ENCODE measurements around the gene INKA2. TPM values are rescaled to one million over a fixed set of nuclear protein-coding genes. Genes with fewer than 3 reads are reported as not detected.

INKA2 gene
- total and polyA plus RNA-seq, 2 of the 4 experiments (the other 2 are of a cell fraction): 2.2 to 2.6 TPM

DNA sequence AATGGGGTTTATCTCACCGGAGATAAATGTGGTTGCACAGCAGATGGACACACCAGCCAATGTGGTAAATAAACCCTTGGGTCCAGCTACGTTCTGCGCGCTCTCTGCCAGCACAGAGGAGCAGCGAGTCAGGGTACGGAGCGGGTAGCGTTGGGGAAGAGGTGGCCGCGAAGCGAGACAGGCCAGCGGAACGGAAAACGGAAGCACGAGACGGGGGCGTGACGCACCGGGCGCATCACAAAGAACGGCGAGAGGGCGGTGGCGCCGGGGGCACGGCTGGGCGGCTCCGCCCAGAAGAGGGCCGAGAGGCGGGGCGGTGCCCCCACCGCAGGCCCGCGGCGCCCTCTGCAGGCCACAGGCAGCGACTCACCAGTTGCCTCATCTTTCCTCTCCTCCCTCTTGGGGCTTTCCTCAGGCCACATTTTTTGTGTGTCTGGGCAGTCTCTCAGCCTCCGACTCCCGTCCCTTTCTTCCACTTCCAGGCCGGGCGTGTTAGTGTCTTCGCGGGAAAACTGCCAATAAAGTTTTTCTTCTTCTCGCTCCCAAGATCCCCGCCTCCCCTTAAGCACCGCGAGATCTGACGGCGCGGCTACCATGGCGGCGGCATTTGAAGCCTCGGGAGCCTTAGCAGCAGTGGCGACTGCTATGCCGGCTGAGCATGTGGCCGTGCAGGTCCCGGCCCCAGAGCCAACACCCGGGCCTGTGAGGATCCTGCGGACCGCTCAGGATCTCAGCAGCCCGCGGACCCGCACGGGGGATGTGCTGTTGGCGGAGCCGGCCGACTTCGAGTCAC is 16.3 kb upstream of the INKA2 start, which contains the start of gene DDX20 (continued):
- TF ChIP-seq RCOR1 (IDR thresholded peaks at IDR 0.05; ENCODE audit: insufficient replicate concordance, low read length): peak; percentile 92
- TF ChIP-seq FOS (IDR thresholded peaks at IDR 0.05; ENCODE audit: low read depth, low read length): no peak
- TF ChIP-seq RAD21 (IDR thresholded peaks at IDR 0.05; ENCODE audit: low read length): peak; percentile 86

DNA sequence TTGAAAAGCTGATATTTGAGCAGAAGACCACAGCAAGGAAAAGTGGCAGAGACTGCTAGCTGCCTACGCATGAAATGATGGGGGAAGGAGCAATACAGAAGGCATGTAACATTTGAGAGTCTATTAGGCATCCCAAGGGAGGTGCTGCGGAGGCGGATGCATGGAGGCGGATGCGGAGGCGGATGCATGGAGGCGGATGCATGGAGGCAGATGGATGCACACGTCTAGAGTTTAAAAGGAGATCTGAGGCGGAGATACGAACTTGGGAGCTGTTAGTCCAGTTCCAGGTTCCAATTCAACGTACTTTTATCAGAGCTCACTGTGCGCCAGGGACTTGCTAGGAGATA is 15.8 kb upstream of the INKA2 start:
- Histone ChIP-seq H2AK9ac (replicated peaks; ENCODE audit: low read depth, low read length, poor library complexity) (peak overlapping the region; percentile 95), H3K9ac (ENCODE audit: low read depth, low read length) (peak overlapping the region; percentile 95), H4K20me1 (ENCODE audit: insufficient read depth, low read length) (no peaks in the 10 kb centered on the region), H3K4me2 (ENCODE audit: low read depth, low read length) (peak overlapping the region; percentile 88), H3K4ac (ENCODE audit: low read depth, low read length) (peak overlapping the region; percentile 97), H3K23ac (ENCODE audit: low read depth, low read length) (peak overlapping the region; percentile 97), H3K56ac (ENCODE audit: extremely low read depth, insufficient read depth, low read length) (peak overlapping the region; percentile 97), H3K36me3 (ENCODE audit: control insufficient read depth, insufficient read depth, low read length) (no peaks in the 10 kb centered on the region), H3K27ac (ENCODE audit: insufficient read depth, low read length) (peak overlapping the region; percentile 94), H3K9me3 (ENCODE audit: control insufficient read depth, insufficient read depth, low read length) (no peaks in the 10 kb centered on the region), H2BK15ac (ENCODE audit: low read depth, low read length) (peak overlapping the region; percentile 46; the same call in 1 of the 3 replicates), H3K79me1 (ENCODE audit: low read depth in 1 of 2, low read length in 2 of 2) (peaks cover 7 to 26% of the 10 kb centered on the region in 2 experiments; a peak in 2 of 4 replicates), H2AFZ (replicated peaks; ENCODE audit: low read length, poor library complexity) (peak overlapping the region; percentile 99), H3K4me3 (ENCODE audit: insufficient read depth, low read depth, low read length) (peak overlapping the region; percentile 85), H3K18ac (ENCODE audit: low read depth, low read length) (peak overlapping the region; percentile 89), H3K9me1 (ENCODE audit: insufficient read depth, low read length) (peaks cover 4% of the 10 kb centered on the region; the same call in 1 of the 2 replicates), H4K8ac (ENCODE audit: low read depth in 2 of 2, low read length in 2 of 2) (peak overlapping the region; percentile 43 to 96), H3K4me1 (ENCODE audit: control insufficient read depth, insufficient read depth, low read length) (peaks cover 4% of the 10 kb centered on the region), H4K91ac (ENCODE audit: insufficient read depth, low read depth, low read length) (peak overlapping the region; percentile 90), H2BK5ac (ENCODE audit: low read depth, low read length, poor library complexity, severe bottlenecking) (peak overlapping the region; percentile 96), H4K5ac (ENCODE audit: low read depth, low read length) (peak overlapping the region; percentile 93), H3K27me3 (ENCODE audit: control insufficient read depth, insufficient read depth, low read length) (no peaks in the 10 kb centered on the region), H2BK20ac (ENCODE audit: low read depth, low read length) (peak overlapping the region; percentile 55; the same call in 1 of the 2 replicates), H2AK5ac (ENCODE audit: low read depth, low read length) (peak overlapping the region; percentile 79; the same call in 1 of the 2 replicates), H2BK120ac (ENCODE audit: low read depth, low read length) (peak overlapping the region; percentile 91), H3K14ac (replicated peaks; ENCODE audit: low read depth, low read length) (peak overlapping the region; percentile 96)
- POLR2A ChIA-PET (ENCODE audit: unreplicated experiment): no interaction called here
- intact Hi-C loops (cut with micrococcal nuclease) (loop anchor here (1.0 to 5.0 kb wide), 3 partner anchors 40 to 528 kb away; partner anchors contain the start of gene CHI3L2), dilution Hi-C loops (cut with HindIII; ENCODE audit: low sequenced_read_pairs, unreplicated experiment) (loop anchor here (25.0 kb wide), 1 partner anchor 293 kb away; the partner anchor contains the start of gene C1orf162), in situ Hi-C loops (cut with MboI; ENCODE audit: low sequenced_read_pairs) (loop anchor here (5.0 kb wide), 1 partner anchor 38 kb away; no protein-coding TSS in a partner anchor)
- peak; percentile 47 for ATAC-seq (ENCODE audit: low read depth)
- TF ChIP-seq MAFK (IDR thresholded peaks at IDR 0.05; ENCODE audit: low read depth, low read length): no peak
- TF ChIP-seq RCOR1 (IDR thresholded peaks at IDR 0.05; ENCODE audit: insufficient replicate concordance, low read length): no peak
- TF ChIP-seq RFX5 (IDR thresholded peaks at IDR 0.05; ENCODE audit: low read depth, low read length): no peak
- TF ChIP-seq, protein P1, sequence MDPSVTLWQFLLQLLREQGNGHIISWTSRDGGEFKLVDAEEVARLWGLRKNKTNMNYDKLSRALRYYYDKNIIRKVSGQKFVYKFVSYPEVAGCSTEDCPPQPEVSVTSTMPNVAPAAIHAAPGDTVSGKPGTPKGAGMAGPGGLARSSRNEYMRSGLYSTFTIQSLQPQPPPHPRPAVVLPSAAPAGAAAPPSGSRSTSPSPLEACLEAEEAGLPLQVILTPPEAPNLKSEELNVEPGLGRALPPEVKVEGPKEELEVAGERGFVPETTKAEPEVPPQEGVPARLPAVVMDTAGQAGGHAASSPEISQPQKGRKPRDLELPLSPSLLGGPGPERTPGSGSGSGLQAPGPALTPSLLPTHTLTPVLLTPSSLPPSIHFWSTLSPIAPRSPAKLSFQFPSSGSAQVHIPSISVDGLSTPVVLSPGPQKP (IDR thresholded peaks at IDR 0.05; ENCODE audit: borderline replicate concordance, low read depth, low read length): no peak
- TF ChIP-seq NFE2L2 (IDR thresholded peaks at IDR 0.05; ENCODE audit: low read depth, low read length): no peak
- WGBS, 2 experiments (ENCODE audit: extremely low coverage in 2 of 2, insufficient read length in 1 of 2): 0% methylated on average over 7 of the region's 12 CpGs; no CpG with 5 or more reads in 1 of the 2 experiments
- peak; percentile 39 for DNase-seq
- CTCF ChIA-PET: interaction anchor here (0.6 to 3.5 kb wide), 11 partner anchors 9 to 273 kb away, joined by 3 to 17 read pairs (median 4); partner anchors contain the start of gene INKA2
- no TSS peak for BruUV-seq (replicated peaks)
